Kidney capillary endothelial cell (primary cell): ENCODE data around the gene MAPRE3.
"Not testable (repeated sequence)": the region's sequence is repeated elsewhere in the genome, so short reads cannot be mapped to it uniquely, and the experiment has no call there.

Source experiments
- DNase-seq: peaks from one replicate; pipeline ENCODE4 v3.0.0-alpha.2; 2018; ENCODE audit warnings: low spot score

Gene MAPRE3

GRCh38 chr2:26970244-26970927, at the start of gene MAPRE3:
Gene MAPRE3 (plus strand): TSS chr2:26970637. CDS start chr2:27022219, 51,582 bp downstream.
- peak; percentile 33 for DNase-seq

- DNase-seq = no peak
These were observed 49.1 kb upstream of the MAPRE3 start for GRCh38 chr2:26921323-26921722.

- DNase-seq = no peak
These were observed 47.8 kb upstream of the MAPRE3 start for GRCh38 chr2:26922405-26923188.

- not testable (repeated sequence) for DNase-seq
These were observed 47.3 kb upstream of the MAPRE3 start for GRCh38 chr2:26923189-26923466.

GRCh38 chr2:26924731-26925099, 45.7 kb upstream of the MAPRE3 start:
- DNase-seq = no peak

- no peak for DNase-seq
These were observed 45.2 kb upstream of the MAPRE3 start for GRCh38 chr2:26925100-26925791.

GRCh38 chr2:26927221-26927620, 43.2 kb upstream of the MAPRE3 start:
- DNase-seq = no peak

GRCh38 chr2:26932974-26933373, 37.5 kb upstream of the MAPRE3 start:
- no peak for DNase-seq

GRCh38 chr2:26933431-26934334, 36.8 kb upstream of the MAPRE3 start:
- DNase-seq = no peak

- no peak for DNase-seq
These were observed 36.1 kb upstream of the MAPRE3 start for GRCh38 chr2:26934335-26934724.

GRCh38 chr2:26934985-26935384, 35.5 kb upstream of the MAPRE3 start:
- DNase-seq = no peak

GRCh38 chr2:26936855-26937254, 33.6 kb upstream of the MAPRE3 start:
- DNase-seq = no peak

GRCh38 chr2:26938399-26939118, 31.9 kb upstream of the MAPRE3 start:
- DNase-seq = no peak

GRCh38 chr2:26940001-26940400, 30.4 kb upstream of the MAPRE3 start:
- DNase-seq = no peak

- DNase-seq = no peak
These were observed 29.0 kb upstream of the MAPRE3 start for GRCh38 chr2:26941486-26941885.

- DNase-seq = peak; percentile 45
These were observed 27.7 kb upstream of the MAPRE3 start for GRCh38 chr2:26942543-26943295.

- DNase-seq = no peak
These were observed 24.3 kb upstream of the MAPRE3 start for GRCh38 chr2:26945991-26946750.

GRCh38 chr2:26946841-26947784, 23.3 kb upstream of the MAPRE3 start:
- no peak for DNase-seq

- DNase-seq = no peak
These were observed 21.6 kb upstream of the MAPRE3 start for GRCh38 chr2:26948800-26949199.
